HEK293 (cell line): ENCODE data around the gene LHFPL3.

Source experiments
- CTCF ChIP-seq: fragments of 450-650 bp; formaldehyde crosslinking; IDR thresholded peaks from 2 replicates; pipeline ENCODE4 v1.5.1; 2016; ENCODE audit warnings: missing biosample characterization, missing genetic modification characterization
- KLF7 ChIP-seq: fragments of 450-650 bp; formaldehyde crosslinking; IDR thresholded peaks from 2 replicates; pipeline ENCODE4 v1.5.1; 2016; ENCODE audit warnings: missing biosample characterization, missing genetic modification characterization, borderline replicate concordance
- PRDM1 ChIP-seq: fragments of 450-650 bp; formaldehyde crosslinking; IDR thresholded peaks from 2 replicates; pipeline ENCODE4; 2016; ENCODE audit warnings: missing biosample characterization, missing genetic modification characterization
- TCF7L2 ChIP-seq: IDR thresholded peaks from 2 replicates; pipeline ENCODE4 v1.6.1; 2011; ENCODE audit warnings: low read depth, mild to moderate bottlenecking, inconsistent platforms, low read length, moderate library complexity, borderline replicate concordance
- YY1 ChIP-seq: fragments of 450-650 bp; formaldehyde crosslinking; IDR thresholded peaks from 2 replicates; pipeline ENCODE4 v1.5.1; 2018; ENCODE audit warnings: missing biosample characterization, missing genetic modification characterization
- ZNF23 ChIP-seq: fragments of 450-650 bp; formaldehyde crosslinking; IDR thresholded peaks from 2 replicates; pipeline ENCODE4 v1.5.1; 2016; ENCODE audit warnings: missing biosample characterization, missing genetic modification characterization, borderline replicate concordance
- ZNF266 ChIP-seq: fragments of 450-650 bp; formaldehyde crosslinking; IDR thresholded peaks from 2 replicates; pipeline ENCODE4 v1.5.1; 2016; ENCODE audit warnings: missing biosample characterization, missing genetic modification characterization, low read depth
- ZNF324 ChIP-seq: fragments of 450-650 bp; formaldehyde crosslinking; IDR thresholded peaks from 2 replicates; pipeline ENCODE4 v1.5.1; 2016; ENCODE audit warnings: missing biosample characterization, missing genetic modification characterization
- ZNF362 ChIP-seq: fragments of 450-650 bp; formaldehyde crosslinking; IDR thresholded peaks from 2 replicates; pipeline ENCODE4 v1.5.1; 2016; ENCODE audit warnings: missing biosample characterization, missing genetic modification characterization
- ZNF501 ChIP-seq: fragments of 450-650 bp; formaldehyde crosslinking; IDR thresholded peaks from 2 replicates; pipeline ENCODE4 v1.5.1; 2016; ENCODE audit warnings: missing biosample characterization, missing genetic modification characterization
- ZNF548 ChIP-seq: fragments of 450-650 bp; formaldehyde crosslinking; IDR thresholded peaks from 2 replicates; pipeline ENCODE4 v1.5.1; 2016; ENCODE audit warnings: missing biosample characterization, missing genetic modification characterization

GRCh38 chr7:104572554-104572953 is 244.2 kb downstream of the LHFPL3 start:
- TF ChIP-seq ZNF501 (tag by site-specific recombination) = no peak
- no peak for TF ChIP-seq ZNF266
- TF ChIP-seq PRDM1 (tag by site-specific recombination) = no peak
- TF ChIP-seq TCF7L2 = no peak
- no peak for TF ChIP-seq KLF7 (tag by site-specific recombination)
- TF ChIP-seq YY1 (tag by site-specific recombination) = no peak
- TF ChIP-seq ZNF23 (tag by site-specific recombination) = no peak
- TF ChIP-seq ZNF324 (tag by site-specific recombination) = no peak
- no peak for TF ChIP-seq CTCF
- no peak for TF ChIP-seq ZNF362 (tag by site-specific recombination)
- TF ChIP-seq ZNF548 (tag by site-specific recombination) = no peak
